ENCODE results near the gene TMEM134. TPM values are rescaled to one million over a fixed set of nuclear protein-coding genes. Genes with fewer than 3 reads are reported as not detected.

The TMEM134 gene
- total and polyA plus RNA-seq, 10 of the 15 experiments (the other 5 are each of a cell fraction or from before 2014, with no cell fraction given), result 1.6 to 93.8 (median 27.8) TPM

GRCh38 chr11:67499808-67500483 is 30.9 kb upstream of the TMEM134 start:
- no peaks in the 10 kb centered on the region; the same call in 1 of the 2 replicates for H4K20me1 ChIP-seq (ENCODE audit: control insufficient read depth, insufficient read depth)
- POLR2A ChIA-PET, result interaction anchor here (0.9 kb wide), 1 partner anchor 11 kb away, joined by 3 read pairs; no protein-coding TSS in a partner anchor
- no peak for TF ChIP-seq PML (IDR thresholded peaks at IDR 0.05; ENCODE audit: low read length)
- TF ChIP-seq SKIL (IDR thresholded peaks at IDR 0.05; ENCODE audit: low read depth, poor library complexity, severe bottlenecking), result no peak
- no peak for TF ChIP-seq HDAC6 (IDR thresholded peaks at IDR 0.05; ENCODE audit: unreplicated experiment)
- TF ChIP-seq IKZF2 (IDR thresholded peaks at IDR 0.05), result no peak
- TF ChIP-seq NBN (IDR thresholded peaks at IDR 0.05), result no peak
- 0 out of 2 replicates have a peak, but pooled peaks have one; percentile 21 for TF ChIP-seq POLR2A (IDR thresholded peaks at IDR 0.05; ENCODE audit: low read depth, low read length)
- no peak overlapping the region for H3K9ac ChIP-seq (ENCODE audit: control insufficient read depth, insufficient read depth, low read length)
- peaks cover 3% of the 10 kb centered on the region for H3K4me1 ChIP-seq (ENCODE audit: control insufficient read depth, insufficient read depth, low read length)
- RAD21 ChIA-PET (ENCODE audit: unreplicated experiment), result no interaction called here
- H3K27me3 ChIP-seq (replicated peaks in 1 of 2; ENCODE audit: control insufficient read depth in 2 of 2, insufficient read depth in 2 of 2, low read length in 1 of 2), result no peaks in the 10 kb centered on the region
- H3K36me3 ChIP-seq (ENCODE audit: control insufficient read depth in 2 of 2, insufficient read depth in 2 of 2, low read length in 1 of 2), result peaks cover 0 to 10% of the 10 kb centered on the region in 2 experiments; a peak in 3 of 4 replicates
- H3K27ac ChIP-seq (ENCODE audit: control insufficient read depth, insufficient read depth), result no peak overlapping the region
- no peak overlapping the region for H2AFZ ChIP-seq (ENCODE audit: control insufficient read depth, low read depth, low read length)
- intact Hi-C loops (cut with micrococcal nuclease; ENCODE audit: unreplicated experiment), result no loop called here
- H3K4me3 ChIP-seq, result no peak overlapping the region
- no TSS peak for BruUV-seq (replicated peaks)
- CTCF ChIA-PET, result interaction anchor here (0.6 kb wide), 1 partner anchor 128 kb away, joined by 4 read pairs; no protein-coding TSS in a partner anchor
- peaks cover 8% of the 10 kb centered on the region for H3K79me2 ChIP-seq (ENCODE audit: control insufficient read depth, insufficient read depth, low read length)
- 96% methylated on average over 26 of the region's 26 CpGs for WGBS (ENCODE audit: insufficient coverage, insufficient replicate concordance, low lambda C conversion rate, missing lambda C conversion rate)
- SMC1A ChIA-PET (ENCODE audit: uncharacterized antibody, unreplicated experiment), result no interaction called here
- DNase-seq (ENCODE audit: low read depth, low spot score) (no peak), ATAC-seq (no peak), FAIRE-seq (no peak)
- in situ Hi-C loops (cut with MboI), result no loop called here
- H3K4me2 ChIP-seq (ENCODE audit: control insufficient read depth, insufficient read depth), result no peak overlapping the region
- no peaks in the 10 kb centered on the region for H3K9me3 ChIP-seq (replicated peaks; ENCODE audit: control insufficient read depth, insufficient read depth, low read length)

All from GM12878 (cell line).